ENCODE measurements around the gene PLCH1.

GRCh38 chr3:155496206-155496605 is 248.7 kb downstream of the PLCH1 start:
- no peak for TF ChIP-seq CTCF (conservative IDR thresholded peaks at IDR 0.05)
- no peak for TF ChIP-seq ZFX (IDR thresholded peaks at IDR 0.05)

All from C4-2B (cell line).